GM12878 (cell line): Measurements from ENCODE around the gene CAMTA1. TPM values are rescaled to one million over a fixed set of nuclear protein-coding genes. Genes with fewer than 3 reads are reported as not detected.

ENCODE experiments used
- BCL3 ChIP-seq: IDR thresholded peaks from 2 replicates; pipeline ENCODE4 v1.6.1; 2011; ENCODE audit warnings: borderline replicate concordance, low read depth, mild to moderate bottlenecking, moderate library complexity, low read length; ENCODE audit not compliant: insufficient read depth, poor library complexity, severe bottlenecking
- DPF2 ChIP-seq: fragments of 450-650 bp; IDR thresholded peaks from 2 replicates; pipeline ENCODE4 v1.6.1; 2017; ENCODE audit warnings: mild to moderate bottlenecking
- E2F4 ChIP-seq: IDR thresholded peaks from 2 replicates; pipeline ENCODE4 v1.6.1; 2012; ENCODE audit warnings: low read depth, low read length, improper control_type of control experiment
- EED ChIP-seq: sonication (generic); IDR thresholded peaks from 2 replicates; pipeline ENCODE4 v1.6.1; 2016; ENCODE audit warnings: antibody characterized with exemption, low read depth
- ESRRA ChIP-seq: IDR thresholded peaks from 2 replicates; pipeline ENCODE4 v1.6.1; 2012; ENCODE audit warnings: mild to moderate bottlenecking, low read length, improper control_type of control experiment
- GATAD2B ChIP-seq: fragments of 450-650 bp; conservative IDR thresholded peaks from 2 replicates; pipeline ENCODE4 v1.6.1; 2017; ENCODE audit warnings: low read depth, mild to moderate bottlenecking, moderate library complexity
- IKZF2 ChIP-seq, 2 experiments: fragments of 450-650 bp; IDR thresholded peaks; 2 replicates each; pipeline ENCODE4 v1.6.1; 2017; ENCODE audit warnings: mild to moderate bottlenecking in 2 of 2, moderate library complexity in 2 of 2
- IRF5 ChIP-seq: fragments of 450-650 bp; IDR thresholded peaks from 2 replicates; pipeline ENCODE4 v1.6.1; 2017; ENCODE audit warnings: borderline replicate concordance
- KDM1A ChIP-seq: fragments of 200-600 bp; sonication (generic); IDR thresholded peaks from 2 replicates; pipeline ENCODE4 v1.6.1; 2016; ENCODE audit warnings: borderline replicate concordance
- KLF5 ChIP-seq: fragments of 450-650 bp; IDR thresholded peaks from 2 replicates; pipeline ENCODE4 v1.6.1; 2014; ENCODE audit warnings: mild to moderate bottlenecking; ENCODE audit not compliant: partially characterized antibody
- MAX ChIP-seq: IDR thresholded peaks from 2 replicates; pipeline ENCODE4 v1.6.1; 2012; ENCODE audit warnings: low read depth, low read length, improper control_type of control experiment
- MYC ChIP-seq: IDR thresholded peaks from 2 replicates; pipeline ENCODE4 v1.6.1; 2011; ENCODE audit warnings: mild to moderate bottlenecking, low read length, moderate library complexity, inconsistent platforms; ENCODE audit not compliant: insufficient read depth, insufficient replicate concordance, insufficient read length, severe bottlenecking
- NFIC ChIP-seq: IDR thresholded peaks from 2 replicates; pipeline ENCODE4 v1.6.1; 2012; ENCODE audit warnings: low read depth, mild to moderate bottlenecking, inconsistent platforms, low read length, moderate library complexity
- NFYA ChIP-seq: IDR thresholded peaks from 2 replicates; pipeline ENCODE4 v1.6.1; 2011; ENCODE audit warnings: low read depth, mild to moderate bottlenecking, low read length, improper control_type of control experiment, borderline replicate concordance
- NR2F1 ChIP-seq: fragments of 450-650 bp; conservative IDR thresholded peaks from 2 replicates; pipeline ENCODE4 v1.6.1; 2017; ENCODE audit warnings: mild to moderate bottlenecking
- POLR2AphosphoS2 ChIP-seq: IDR thresholded peaks from 2 replicates; pipeline ENCODE4 v1.6.1; 2011; ENCODE audit warnings: low read depth, mild to moderate bottlenecking, low read length, improper control_type of control experiment, moderate library complexity
- RB1 ChIP-seq: fragments of 450-650 bp; formaldehyde crosslinking; IDR thresholded peaks from 2 replicates; pipeline ENCODE4 v1.6.1; 2017; ENCODE audit warnings: mild to moderate bottlenecking, borderline replicate concordance
- RUNX3 ChIP-seq: IDR thresholded peaks from 2 replicates; pipeline ENCODE4 v1.6.1; 2012; ENCODE audit warnings: low read length, inconsistent platforms
- SRF ChIP-seq, 2 experiments: IDR thresholded peaks; 2 replicates each; pipeline ENCODE4 v1.6.1; 2011; ENCODE audit warnings: low read depth in 2 of 2, low read length in 2 of 2, mild to moderate bottlenecking in 1 of 2, moderate library complexity in 1 of 2
- TBL1XR1 ChIP-seq: IDR thresholded peaks from 2 replicates; pipeline ENCODE4 v1.6.1; 2012; ENCODE audit warnings: low read depth, low read length, improper control_type of control experiment
- TCF12 ChIP-seq: IDR thresholded peaks from 2 replicates; pipeline ENCODE4 v1.6.1; 2011; ENCODE audit warnings: low read depth, mild to moderate bottlenecking, low read length
- ZNF274 ChIP-seq: IDR thresholded peaks from one replicate; pipeline ENCODE4 v1.8.0; 2011; ENCODE audit not compliant: insufficient read length, insufficient read depth
- ZNF622 ChIP-seq: fragments of 450-650 bp; IDR thresholded peaks from 2 replicates; pipeline ENCODE4 v1.6.1; 2017; ENCODE audit warnings: mild to moderate bottlenecking, inconsistent platforms
- ZNF687 ChIP-seq: fragments of 450-650 bp; IDR thresholded peaks from 2 replicates; pipeline ENCODE4 v1.6.1; 2017; ENCODE audit warnings: mild to moderate bottlenecking, moderate library complexity
- polyA plus RNA-seq, 11 experiments: library from polyadenylated mRNA; depleted of rRNA in 4 of 11; unstranded in 6 of 11; stranded (reverse) in 5 of 11; fragments of >200 nt; fragmentation: Nextera tagmentation in 4 of 11; fragmentation: Illumina TruSeq in 1 of 11; extraction: Ambion mirVana in 4 of 11; extraction: Trizol in 1 of 11; gene quantifications; 1 replicate in 1 of 11; 2 replicates in 10 of 11; pipeline versions ENCODE4 v1.2.1 to v1.2.3, GENCODE V29; 2011 to 2016; ENCODE audit warnings: inconsistent platforms in 2 of 11, missing spikeins in 2 of 11, low read depth in 1 of 11
- total RNA-seq, 4 experiments: library from RNA; depleted of rRNA in 3 of 4; stranded (reverse); fragments of >200 nt in 3 of 4; fragmentation: Illumina TruSeq in 1 of 4; extraction: Trizol in 1 of 4; gene quantifications; 2 replicates each; pipeline versions ENCODE4 v1.2.1 to v1.2.3, GENCODE V29; 2013 to 2021

Gene CAMTA1
- total and polyA plus RNA-seq, 10 of the 15 experiments (the other 5 are each of a cell fraction or from before 2014, with no cell fraction given) = 37.7 to 148 (median 76.4) TPM

- no peak for TF ChIP-seq TCF12
- peak; percentile 74 for TF ChIP-seq RUNX3
- no peak for TF ChIP-seq SRF (IDR thresholded peaks at IDR 0.05; ENCODE audit: low read depth in 2 of 2, low read length in 2 of 2)
- peak; percentile 39; the same call in 1 of the 2 replicates for TF ChIP-seq NFIC
- TF ChIP-seq ESRRA = no peak
- no peak for TF ChIP-seq NFYA
- no peak for TF ChIP-seq GATAD2B
- TF ChIP-seq IRF5 = no peak
- no peak for TF ChIP-seq MYC
- no peak for TF ChIP-seq E2F4
- peak; percentile 48; the same call in 1 of the 2 replicates for TF ChIP-seq DPF2
- TF ChIP-seq BCL3 = no peak
- peak in 1 of 2 experiments; percentile 43; a peak in 2 of 4 replicates for TF ChIP-seq IKZF2 (IDR thresholded peaks at IDR 0.05)
- no peak for TF ChIP-seq KDM1A
- TF ChIP-seq MAX = no peak
- TF ChIP-seq ZNF687 = no peak
- TF ChIP-seq POLR2AphosphoS2 = no peak
- no peak for TF ChIP-seq KLF5
- TF ChIP-seq RB1 = no peak
- TF ChIP-seq NR2F1 = 0 out of 2 replicates have a peak, but pooled peaks have one; percentile 44
- TF ChIP-seq ZNF274 = no peak
- peak; percentile 81 for TF ChIP-seq EED
- no peak for TF ChIP-seq ZNF622
- no peak for TF ChIP-seq TBL1XR1
These were observed 75.9 kb downstream of the CAMTA1 start (continued) for GRCh38 chr1:6861075-6861724.
